Naive thymus-derived CD4-positive, alpha-beta T cell (primary cell): Measurements from ENCODE around the gene TBC1D4. TPM values are rescaled to one million over a fixed set of nuclear protein-coding genes. Genes with fewer than 3 reads are reported as not detected.

Experiments
- ATAC-seq: fragments of 150-1000 bp; cut with Tn5 transposase; 2 replicates; pipeline ENCODE4 v1.10.0; 2021; ENCODE audit warnings: mild to moderate bottlenecking, moderate library complexity
- CTCF ChIA-PET: fragments of 350-600 bp; sonication (Branson Sonifier 250); formaldehyde crosslinking; loops from one replicate; lab custom pipeline; 2021; ENCODE audit warnings: antibody characterized with exemption; lab: Charles Lee
- POLR2A ChIA-PET: fragments of 350-600 bp; sonication (Branson Sonifier 250); formaldehyde crosslinking; loops from one replicate; lab custom pipeline; 2021; ENCODE audit warnings: antibody characterized with exemption, inconsistent platforms; lab: Charles Lee
- DNase-seq, 9 donors: peaks; one replicate each; pipeline versions ENCODE4 v3.0.0 to v3.0.0-alpha.2; 2020 to 2022; ENCODE audit warnings: mixed read lengths in 1 of 9
- H3K27ac ChIP-seq: one replicate; pipeline ENCODE4 v1.7.0; 2013; ENCODE audit warnings: mild to moderate bottlenecking, low read depth, low read length, moderate library complexity
- H3K27me3 ChIP-seq, 2 donors: one replicate each; pipeline ENCODE4 v1.7.0; 2013; ENCODE audit warnings: low read length in 2 of 2, mild to moderate bottlenecking in 2 of 2, moderate library complexity in 2 of 2; ENCODE audit not compliant: control insufficient read depth in 2 of 2, insufficient read depth in 2 of 2
- H3K36me3 ChIP-seq, 3 experiments: 1 replicate in 2 of 3; 2 replicates in 1 of 3; pipeline ENCODE4 v1.7.0; 2013; ENCODE audit warnings: low read length in 3 of 3, mild to moderate bottlenecking in 3 of 3, moderate library complexity in 1 of 3; ENCODE audit not compliant: insufficient read depth in 3 of 3, control insufficient read depth in 2 of 3
- H3K4me1 ChIP-seq, 2 donors: one replicate each; pipeline ENCODE4 v1.7.0; 2013; ENCODE audit warnings: low read length in 2 of 2, mild to moderate bottlenecking in 2 of 2, moderate library complexity in 1 of 2; ENCODE audit not compliant: control insufficient read depth in 2 of 2, insufficient read depth in 2 of 2
- H3K4me3 ChIP-seq: 2 replicates; pipeline ENCODE4 v1.7.0; 2013; ENCODE audit warnings: mild to moderate bottlenecking, low read length
- H3K9me3 ChIP-seq, 3 experiments: 1 replicate in 2 of 3; 2 replicates in 1 of 3; pipeline ENCODE4 v1.7.0; 2013; ENCODE audit warnings: low read length in 3 of 3; ENCODE audit not compliant: control insufficient read depth in 2 of 3
- H3K27ac Mint-ChIP-seq, 9 donors: one replicate each; pipeline ENCODE4 v1.8.0; 2020 to 2022; ENCODE audit warnings: mixed read lengths in 9 of 9, mild to moderate bottlenecking in 8 of 9, moderate library complexity in 5 of 9, inconsistent platforms in 2 of 9
- H3K27me3 Mint-ChIP-seq, 5 donors: one replicate each; pipeline ENCODE4 v1.8.0; 2021 to 2022; ENCODE audit warnings: mixed read lengths in 5 of 5, mild to moderate bottlenecking in 1 of 5
- H3K36me3 Mint-ChIP-seq, 5 donors: one replicate each; pipeline ENCODE4 v1.8.0; 2020 to 2022; ENCODE audit warnings: mixed read lengths in 5 of 5, mild to moderate bottlenecking in 3 of 5, inconsistent platforms in 1 of 5
- H3K4me1 Mint-ChIP-seq, 7 donors: one replicate each; pipeline ENCODE4 v1.8.0; 2020 to 2022; ENCODE audit warnings: mixed read lengths in 7 of 7, mild to moderate bottlenecking in 3 of 7, inconsistent platforms in 1 of 7
- H3K4me3 Mint-ChIP-seq, 10 donors: one replicate each; pipeline ENCODE4 v1.8.0; 2020 to 2022; ENCODE audit warnings: mild to moderate bottlenecking in 10 of 10, mixed read lengths in 10 of 10, moderate library complexity in 6 of 10, inconsistent platforms in 2 of 10
- H3K9me3 Mint-ChIP-seq, 11 donors: one replicate each; pipeline ENCODE4 v1.8.0; 2020 to 2022; ENCODE audit warnings: mixed read lengths in 11 of 11, mild to moderate bottlenecking in 4 of 11, inconsistent platforms in 1 of 11, moderate library complexity in 1 of 11
- intact Hi-C, 2 donors: fragments of 100-400 bp; cut with micrococcal nuclease; formaldehyde crosslinking; loops; one replicate each; pipeline ENCODE4 v1.15.1; 2023
- polyA plus RNA-seq, 2 donors: library from polyadenylated mRNA; unstranded; fragments of 300-500 nt; fragmentation: Illumina TruSeq; gene quantifications; one replicate each; pipeline ENCODE4 v1.2.3, GENCODE V29; 2021
- total RNA-seq, 6 experiments: library from RNA in 5 of 6; stranded (reverse) in 5 of 6; gene quantifications; 1 replicate in 5 of 6; 2 replicates in 1 of 6; pipeline ENCODE4 v1.2.3 and lab custom pipeline; 2021 to 2026

The TBC1D4 gene
- total and polyA plus RNA-seq, 7 experiments from 2014 or later = 12.4 to 73.8 (median 42.7) TPM

GRCh38 chr13:75421133-75421532 is 60.8 kb downstream of the TBC1D4 start:
- Mint-ChIP-seq H3K4me1 (peaks cover 0 to 4% (median 0%) of the 10 kb centered on the region in 7 donors), H3K4me3 (no peak overlapping the region), H3K9me3 (peaks cover 0 to 2% (median 0%) of the 10 kb centered on the region in 11 donors), H3K27me3 (peaks cover 11 to 23% (median 17%) of the 10 kb centered on the region in 5 donors), H3K36me3 (peaks cover 0 to 4% (median 0%) of the 10 kb centered on the region in 5 donors), H3K27ac (no peak overlapping the region)
- no peak overlapping the region for H3K4me3 ChIP-seq
- H3K36me3 ChIP-seq = no peaks in the 10 kb centered on the region
- no peaks in the 10 kb centered on the region for H3K9me3 ChIP-seq
- intact Hi-C loops = no loop called here
- H3K27ac ChIP-seq = no peak overlapping the region
- no peaks in the 10 kb centered on the region for H3K4me1 ChIP-seq
- H3K27me3 ChIP-seq = no peaks in the 10 kb centered on the region
- ATAC-seq (no peak), DNase-seq (no peak)
- ChIA-PET POLR2A (no interaction called here), CTCF (no interaction called here)

- H3K36me3 ChIP-seq = no peaks in the 10 kb centered on the region
- POLR2A ChIA-PET = no interaction called here
- Mint-ChIP-seq H3K27me3 (peaks cover 9 to 17% (median 9%) of the 10 kb centered on the region in 5 donors), H3K36me3 (peaks cover 0 to 4% (median 0%) of the 10 kb centered on the region in 5 donors), H3K4me3 (no peak overlapping the region), H3K4me1 (no peaks in the 10 kb centered on the region), H3K27ac (no peak overlapping the region), H3K9me3 (peaks cover 0 to 2% (median 0%) of the 10 kb centered on the region in 11 donors)
- intact Hi-C loops = no loop called here
- CTCF ChIA-PET = no interaction called here
- no peak overlapping the region for H3K4me3 ChIP-seq
- H3K9me3 ChIP-seq = no peaks in the 10 kb centered on the region
- no peak overlapping the region for H3K27ac ChIP-seq
- no peak for ATAC-seq
- H3K27me3 ChIP-seq = no peaks in the 10 kb centered on the region
- DNase-seq = no peak
- H3K4me1 ChIP-seq = no peaks in the 10 kb centered on the region
Measured at GRCh38 chr13:75419656-75420055, 62.3 kb downstream of the TBC1D4 start.

- peaks cover 0 to 2% (median 0%) of the 10 kb centered on the region in 11 donors for H3K9me3 Mint-ChIP-seq
- POLR2A ChIA-PET = no interaction called here
- Histone ChIP-seq H3K36me3 (no peaks in the 10 kb centered on the region), H3K9me3 (no peaks in the 10 kb centered on the region), H3K27ac (no peak overlapping the region), H3K27me3 (no peaks in the 10 kb centered on the region), H3K4me1 (no peaks in the 10 kb centered on the region), H3K4me3 (no peak overlapping the region)
- H3K27ac Mint-ChIP-seq = no peak overlapping the region
- intact Hi-C loops = no loop called here
- no peak for ATAC-seq
- H3K4me1 Mint-ChIP-seq = no peaks in the 10 kb centered on the region
- no peaks in the 10 kb centered on the region for H3K36me3 Mint-ChIP-seq
- no peak for DNase-seq
- H3K4me3 Mint-ChIP-seq = no peak overlapping the region
- CTCF ChIA-PET = no interaction called here
- peaks cover 3 to 16% (median 5%) of the 10 kb centered on the region in 5 donors for H3K27me3 Mint-ChIP-seq
Measured at GRCh38 chr13:75418997-75419396, 63.0 kb downstream of the TBC1D4 start.

- intact Hi-C loops = no loop called here
- Mint-ChIP-seq H3K36me3 (no peaks in the 10 kb centered on the region), H3K27ac (no peak overlapping the region), H3K27me3 (peaks cover 0 to 16% (median 5%) of the 10 kb centered on the region in 5 donors), H3K9me3 (peaks cover 0 to 2% (median 0%) of the 10 kb centered on the region in 11 donors), H3K4me1 (no peaks in the 10 kb centered on the region), H3K4me3 (no peak overlapping the region)
- DNase-seq (no peak), ATAC-seq (no peak)
- Histone ChIP-seq H3K27ac (no peak overlapping the region), H3K9me3 (no peaks in the 10 kb centered on the region), H3K4me3 (no peak overlapping the region), H3K36me3 (no peaks in the 10 kb centered on the region), H3K27me3 (no peaks in the 10 kb centered on the region), H3K4me1 (no peaks in the 10 kb centered on the region)
- ChIA-PET CTCF (no interaction called here), POLR2A (no interaction called here)
Measured at GRCh38 chr13:75418186-75418843, 63.7 kb downstream of the TBC1D4 start.

- no peak overlapping the region for H3K27ac ChIP-seq
- peaks cover 0 to 1% (median 0%) of the 10 kb centered on the region in 7 donors for H3K4me1 Mint-ChIP-seq
- DNase-seq = no peak
- intact Hi-C loops = no loop called here
- no peak for ATAC-seq
- POLR2A ChIA-PET = no interaction called here
- H3K9me3 Mint-ChIP-seq = peaks cover 0 to 2% (median 0%) of the 10 kb centered on the region in 11 donors
- H3K4me1 ChIP-seq = no peaks in the 10 kb centered on the region
- H3K36me3 Mint-ChIP-seq = no peaks in the 10 kb centered on the region
- no peak overlapping the region for H3K27ac Mint-ChIP-seq
- H3K36me3 ChIP-seq = no peaks in the 10 kb centered on the region
- CTCF ChIA-PET = no interaction called here
- no peaks in the 10 kb centered on the region for H3K27me3 ChIP-seq
- H3K4me3 Mint-ChIP-seq = no peak overlapping the region
- H3K27me3 Mint-ChIP-seq = peaks cover 0 to 16% (median 5%) of the 10 kb centered on the region in 5 donors
- no peaks in the 10 kb centered on the region for H3K9me3 ChIP-seq
- H3K4me3 ChIP-seq = no peak overlapping the region
Measured at GRCh38 chr13:75417656-75418055, 64.3 kb downstream of the TBC1D4 start.

GRCh38 chr13:75417012-75417384 is 65.0 kb downstream of the TBC1D4 start:
- no peak for DNase-seq
- Mint-ChIP-seq H3K9me3 (peaks cover 0 to 2% (median 0%) of the 10 kb centered on the region in 11 donors), H3K36me3 (no peaks in the 10 kb centered on the region), H3K27ac (no peak overlapping the region), H3K27me3 (peaks cover 0 to 16% (median 4%) of the 10 kb centered on the region in 5 donors), H3K4me3 (no peak overlapping the region), H3K4me1 (peaks cover 0 to 1% (median 0%) of the 10 kb centered on the region in 7 donors)
- Histone ChIP-seq H3K36me3 (no peaks in the 10 kb centered on the region), H3K4me1 (no peaks in the 10 kb centered on the region), H3K4me3 (no peak overlapping the region), H3K9me3 (no peaks in the 10 kb centered on the region), H3K27me3 (no peaks in the 10 kb centered on the region), H3K27ac (no peak overlapping the region)
- CTCF ChIA-PET = no interaction called here
- POLR2A ChIA-PET = no interaction called here
- ATAC-seq = no peak
- intact Hi-C loops = no loop called here
